ENCODE results near the gene SEBOX.

SEBOX gene

GRCh38 chr17:28398280-28398981 lies 33.4 kb upstream of the SEBOX start:
- TF ChIP-seq ZNF274 (IDR thresholded peaks at IDR 0.05; ENCODE audit: low read depth, low read length), result no peak
- no peak overlapping the region for H3K4me3 ChIP-seq (ENCODE audit: low read length)

GRCh38 chr17:28397687-28398279 lies 32.8 kb upstream of the SEBOX start:
- no peak for TF ChIP-seq ZNF274 (IDR thresholded peaks at IDR 0.05; ENCODE audit: low read depth, low read length)
- H3K4me3 ChIP-seq (ENCODE audit: low read length), result no peak overlapping the region

GRCh38 chr17:28397275-28397674 lies 32.3 kb upstream of the SEBOX start:
- no peak for TF ChIP-seq ZNF274 (IDR thresholded peaks at IDR 0.05; ENCODE audit: low read depth, low read length)
- H3K4me3 ChIP-seq (ENCODE audit: low read length), result no peak overlapping the region

GRCh38 chr17:28396635-28397239 lies 31.7 kb upstream of the SEBOX start:
- no peak for TF ChIP-seq ZNF274 (IDR thresholded peaks at IDR 0.05; ENCODE audit: low read depth, low read length)

GRCh38 chr17:28395968-28396367 lies 31.0 kb upstream of the SEBOX start:
- TF ChIP-seq ZNF274 (IDR thresholded peaks at IDR 0.05; ENCODE audit: low read depth, low read length), result no peak
- no peak overlapping the region for H3K4me3 ChIP-seq (ENCODE audit: low read length)

More at GRCh38 chr17:28396635-28397239, 31.7 kb upstream of the SEBOX start:
- no peak overlapping the region for H3K4me3 ChIP-seq (ENCODE audit: low read length)

GRCh38 chr17:28395426-28395825 lies 30.4 kb upstream of the SEBOX start:
- no peak for TF ChIP-seq ZNF274 (IDR thresholded peaks at IDR 0.05; ENCODE audit: low read depth, low read length)
- H3K4me3 ChIP-seq (ENCODE audit: low read length), result no peak overlapping the region

- no peak for TF ChIP-seq ZNF274 (IDR thresholded peaks at IDR 0.05; ENCODE audit: low read depth, low read length)
- H3K4me3 ChIP-seq (ENCODE audit: low read length), result no peak overlapping the region
Measured at GRCh38 chr17:28394337-28395116, 29.5 kb upstream of the SEBOX start.

- TF ChIP-seq ZNF274 (IDR thresholded peaks at IDR 0.05; ENCODE audit: low read depth, low read length), result no peak
- H3K4me3 ChIP-seq (ENCODE audit: low read length), result no peak overlapping the region
Measured at GRCh38 chr17:28392491-28392890, 27.5 kb upstream of the SEBOX start.

GRCh38 chr17:28391401-28391800 lies 26.4 kb upstream of the SEBOX start:
- no peak overlapping the region for H3K4me3 ChIP-seq (ENCODE audit: low read length)
- TF ChIP-seq ZNF274 (IDR thresholded peaks at IDR 0.05; ENCODE audit: low read depth, low read length), result no peak

- TF ChIP-seq ZNF274 (IDR thresholded peaks at IDR 0.05; ENCODE audit: low read depth, low read length), result no peak
- no peak overlapping the region for H3K4me3 ChIP-seq (ENCODE audit: low read length)
Measured at GRCh38 chr17:28390984-28391383, 26.0 kb upstream of the SEBOX start.

GRCh38 chr17:28390563-28390962 lies 25.6 kb upstream of the SEBOX start:
- no peak overlapping the region for H3K4me3 ChIP-seq (ENCODE audit: low read length)
- TF ChIP-seq ZNF274 (IDR thresholded peaks at IDR 0.05; ENCODE audit: low read depth, low read length), result no peak

GRCh38 chr17:28390141-28390540 lies 25.1 kb upstream of the SEBOX start:
- no peak overlapping the region for H3K4me3 ChIP-seq (ENCODE audit: low read length)
- TF ChIP-seq ZNF274 (IDR thresholded peaks at IDR 0.05; ENCODE audit: low read depth, low read length), result no peak

GRCh38 chr17:28388106-28388505 lies 23.1 kb upstream of the SEBOX start:
- H3K4me3 ChIP-seq (ENCODE audit: low read length), result no peak overlapping the region
- TF ChIP-seq ZNF274 (IDR thresholded peaks at IDR 0.05; ENCODE audit: low read depth, low read length), result no peak

GRCh38 chr17:28386391-28386790 lies 21.4 kb upstream of the SEBOX start:
- H3K4me3 ChIP-seq (ENCODE audit: low read length), result no peak overlapping the region
- no peak for TF ChIP-seq ZNF274 (IDR thresholded peaks at IDR 0.05; ENCODE audit: low read depth, low read length)

Data from GM08714 (cell line).